T-cell (primary cell): ENCODE measurements around the gene NFKBIE. TPM values are rescaled to one million over a fixed set of nuclear protein-coding genes. Genes with fewer than 3 reads are reported as not detected.

ENCODE experiments used
- ATAC-seq, 4 experiments: fragments of 200-7000 bp in 3 of 4; fragments of 150-1000 bp in 1 of 4; cut with Tn5 transposase; replicated peaks in 1 of 4; 1 replicate in 3 of 4; 2 replicates in 1 of 4; pipeline ENCODE4 v1.10.0; 2021; ENCODE audit warnings: moderate library complexity in 3 of 4, mild to moderate bottlenecking in 2 of 4, moderate number of reproducible peaks in 1 of 4
- CTCF ChIA-PET, 2 donors: fragments of 300-600 bp; sonication (Branson Sonifier 250); formaldehyde crosslinking; loops; one replicate each; lab custom pipeline; 2022; ENCODE audit warnings: antibody characterized with exemption in 2 of 2; lab: Charles Lee
- POLR2A ChIA-PET, 2 donors: fragments of 300-600 bp; sonication (Branson Sonifier 250); formaldehyde crosslinking; loops; one replicate each; lab custom pipeline; 2022; ENCODE audit warnings: antibody characterized with exemption in 2 of 2; lab: Charles Lee
- DNase-seq, 35 experiments: peaks; one replicate each; pipeline versions ENCODE4 v3.0.0 to v3.0.0-alpha.2; 2013 to 2023
- H3K27ac ChIP-seq: one replicate; pipeline ENCODE4 v1.5.1; 2013; ENCODE audit warnings: low read length
- H3K27me3 ChIP-seq, 2 experiments: replicated peaks in 1 of 2; 1 replicate in 1 of 2; 2 replicates in 1 of 2; pipeline versions ENCODE4 v1.6.1 to v1.7.0; 2013; ENCODE audit warnings: low read length in 1 of 2, mixed read lengths in 1 of 2; ENCODE audit not compliant: control insufficient read depth in 2 of 2, insufficient read depth in 2 of 2; ENCODE audit errors: extremely low read depth in 1 of 2
- H3K36me3 ChIP-seq, 2 donors: 1 replicate in 1 of 2; 2 replicates in 1 of 2; pipeline versions ENCODE4 v1.6.1 to v1.7.0; 2013; ENCODE audit warnings: low read length in 1 of 2; ENCODE audit not compliant: control insufficient read depth in 2 of 2, insufficient read depth in 1 of 2; ENCODE audit errors: extremely low read depth in 1 of 2
- H3K4me1 ChIP-seq, 2 experiments: 1 replicate in 1 of 2; 2 replicates in 1 of 2; pipeline versions ENCODE4 v1.6.1 to v1.7.0; 2013; ENCODE audit warnings: low read length in 2 of 2, mixed read lengths in 1 of 2; ENCODE audit not compliant: insufficient read depth in 2 of 2, control insufficient read depth in 1 of 2; ENCODE audit errors: extremely low read depth in 1 of 2
- H3K4me3 ChIP-seq, 2 donors: 1 replicate in 1 of 2; 2 replicates in 1 of 2; pipeline versions ENCODE4 v1.5.1 to v1.7.0; 2013; ENCODE audit warnings: mild to moderate bottlenecking in 2 of 2, low read length in 1 of 2, moderate library complexity in 1 of 2; ENCODE audit not compliant: control insufficient read depth in 1 of 2; ENCODE audit errors: extremely low read depth in 1 of 2
- H3K9me3 ChIP-seq: 2 replicates; pipeline ENCODE4 v1.7.0; 2013
- H3K27ac Mint-ChIP-seq, 2 donors: one replicate each; pipeline ENCODE4 v1.8.0; 2020 to 2021; ENCODE audit warnings: mild to moderate bottlenecking in 2 of 2, mixed read lengths in 2 of 2
- H3K27me3 Mint-ChIP-seq, 2 donors: one replicate each; pipeline ENCODE4 v1.8.0; 2021 to 2022; ENCODE audit warnings: mixed read lengths in 2 of 2
- H3K36me3 Mint-ChIP-seq: one replicate; pipeline ENCODE4 v1.8.0; 2021; ENCODE audit warnings: mixed read lengths
- H3K4me1 Mint-ChIP-seq, 3 donors: one replicate each; pipeline ENCODE4 v1.8.0; 2020 to 2022; ENCODE audit warnings: mixed read lengths in 3 of 3, mild to moderate bottlenecking in 1 of 3
- H3K4me3 Mint-ChIP-seq, 3 donors: one replicate each; pipeline ENCODE4 v1.8.0; 2020 to 2022; ENCODE audit warnings: mild to moderate bottlenecking in 3 of 3, mixed read lengths in 3 of 3, moderate library complexity in 3 of 3
- H3K9me3 Mint-ChIP-seq, 3 donors: one replicate each; pipeline ENCODE4 v1.8.0; 2020 to 2022; ENCODE audit warnings: mixed read lengths in 3 of 3
- WGBS: methylation state at CpG from one replicate; pipeline ENCODE4 v1.1.5; 2013; ENCODE audit warnings: missing lambda C conversion rate; ENCODE audit not compliant: insufficient coverage; 5-methylcytosine and 5-hydroxymethylcytosine counted together
- total RNA-seq, 35 experiments: library from RNA in 6 of 35; stranded (reverse) in 6 of 35; fragments of 120-200 nt in 1 of 35; gene quantifications; one replicate each; pipeline versions ENCODE4 v1.2.1 to v1.2.4 and lab custom pipeline; 2013 to 2026

The NFKBIE gene
- total RNA-seq, 5 donors from 2014 or later (not counting 1 experiment from before 2014, with no cell fraction given) = 9.9 to 35.0 (median 13.6) TPM

DNA sequence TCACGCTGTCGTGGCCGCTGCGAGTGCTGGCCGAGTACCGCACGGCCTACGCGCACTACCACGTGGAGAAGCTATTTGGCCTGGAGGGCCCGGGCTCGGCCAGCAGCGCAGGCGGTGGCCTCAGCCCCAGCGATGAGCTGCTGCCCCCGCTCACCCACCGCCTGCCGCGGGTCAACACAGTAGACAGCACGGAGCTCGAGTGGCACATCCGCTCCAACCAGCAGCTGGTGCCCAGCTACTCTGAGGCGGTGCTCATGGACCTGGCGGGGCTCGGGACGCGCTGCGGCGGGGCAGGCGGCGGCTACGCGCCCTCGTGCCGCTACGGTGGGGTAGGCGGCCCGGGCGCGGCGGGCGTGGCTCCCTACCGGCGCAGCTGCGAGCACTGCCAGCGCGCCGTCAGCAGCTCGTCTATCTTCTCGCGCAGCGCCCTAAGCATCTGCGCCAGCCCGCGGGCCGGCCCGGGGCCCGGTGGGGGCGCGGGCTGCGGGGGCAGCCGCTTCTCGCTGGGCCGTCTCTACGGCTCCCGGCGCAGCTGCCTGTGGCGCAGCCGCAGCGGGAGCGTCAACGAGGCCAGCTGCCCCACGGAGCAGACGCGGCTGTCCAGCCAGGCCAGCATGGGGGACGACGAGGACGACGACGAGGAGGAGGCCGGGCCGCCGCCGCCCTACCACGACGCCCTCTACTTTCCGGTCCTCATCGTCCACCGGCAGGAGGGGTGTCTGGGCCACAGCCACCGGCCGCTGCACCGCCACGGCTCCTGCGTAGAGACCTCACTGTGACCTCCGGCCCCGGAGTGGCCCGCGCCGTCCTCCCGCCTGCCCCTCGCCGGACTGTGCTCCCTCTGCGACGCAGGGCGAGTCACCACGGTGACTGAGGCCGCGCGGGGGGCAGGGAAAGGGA lies 10.6 kb upstream of the NFKBIE start:
- Mint-ChIP-seq H3K27ac (no peak overlapping the region), H3K27me3 (peaks cover 57 to 69% of the 10 kb centered on the region in 2 donors), H3K36me3 (no peaks in the 10 kb centered on the region), H3K4me3 (peak overlapping the region in 1 of 3 donors; percentile 57), H3K4me1 (peaks cover 0 to 10% (median 7%) of the 10 kb centered on the region in 3 donors), H3K9me3 (no peaks in the 10 kb centered on the region)
- Histone ChIP-seq H3K4me3 (no peak overlapping the region), H3K36me3 (no peaks in the 10 kb centered on the region), H3K27me3 (peaks cover 11 to 92% of the 10 kb centered on the region in 2 experiments), H3K27ac (no peak overlapping the region), H3K9me3 (no peaks in the 10 kb centered on the region), H3K4me1 (peaks cover 0 to 16% of the 10 kb centered on the region in 2 experiments)
- ChIA-PET CTCF (interaction anchor here in 1 of 2 donors (1.9 kb wide), 1 partner anchor 29 kb away, joined by 8 read pairs; no protein-coding TSS in a partner anchor), POLR2A (no interaction called here)
- DNase-seq (peak in 3 of 35 experiments; percentile 35 to 57 (median 42)), ATAC-seq (peak; percentile 65 to 85 (median 69))
- 22% methylated on average over 107 of the region's 109 CpGs for WGBS

DNA sequence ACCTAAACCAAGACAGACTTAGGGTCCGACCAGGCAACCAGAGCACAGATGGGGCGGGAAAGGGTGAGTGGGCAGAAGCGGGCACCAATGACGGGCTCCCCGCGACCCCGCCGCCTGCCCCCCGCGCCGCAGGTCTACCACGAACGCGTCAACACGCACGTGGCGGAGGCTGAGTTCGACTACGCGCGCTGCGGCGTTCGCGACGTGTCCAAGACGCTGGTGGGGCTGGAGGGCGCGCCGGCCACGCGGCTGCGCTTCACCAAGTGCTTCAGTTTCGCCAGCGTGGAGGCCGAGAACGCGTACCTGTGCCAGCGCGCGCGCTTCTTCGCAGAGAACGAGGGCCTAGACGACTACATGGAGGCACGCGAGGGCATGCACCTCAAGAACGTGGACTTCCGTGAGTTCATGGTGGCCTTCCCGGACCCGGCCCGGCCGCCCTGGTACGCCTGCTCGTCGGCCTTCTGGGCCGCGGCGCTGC lies 10.0 kb upstream of the NFKBIE start:
- no peaks in the 10 kb centered on the region for H3K9me3 ChIP-seq
- CTCF ChIA-PET = interaction anchor here in 1 of 2 donors (1.9 kb wide), 1 partner anchor 30 kb away, joined by 8 read pairs; no protein-coding TSS in a partner anchor

GRCh38 chr6:44273617-44274016 lies 8.3 kb upstream of the NFKBIE start:
- Histone ChIP-seq H3K4me3 (no peak overlapping the region), H3K9me3 (no peaks in the 10 kb centered on the region), H3K36me3 (no peaks in the 10 kb centered on the region), H3K27ac (no peak overlapping the region), H3K4me1 (peaks cover 0 to 22% of the 10 kb centered on the region in 2 experiments), H3K27me3 (peaks cover 9 to 88% of the 10 kb centered on the region in 2 experiments)
- Mint-ChIP-seq H3K4me1 (peaks cover 0 to 21% (median 8%) of the 10 kb centered on the region in 3 donors), H3K27ac (no peak overlapping the region), H3K9me3 (no peaks in the 10 kb centered on the region), H3K27me3 (peaks cover 51 to 71% of the 10 kb centered on the region in 2 donors), H3K36me3 (no peaks in the 10 kb centered on the region), H3K4me3 (no peak overlapping the region)
- ChIA-PET POLR2A (interaction anchor here (0.5 to 0.6 kb wide), 2 partner anchors 614 to 634 kb away, joined by 4 to 10 read pairs; no protein-coding TSS in a partner anchor), CTCF (interaction anchor here (0.6 to 1.0 kb wide), 2 partner anchors 71 to 177 kb away, joined by 3 to 7 read pairs; no protein-coding TSS in a partner anchor)
- ATAC-seq (no peak), DNase-seq (no peak)
- no CpG with 5 or more reads among the region's 1 CpG for WGBS

More for the DNA sequence above, 10.0 kb upstream of the NFKBIE start:
- no peaks in the 10 kb centered on the region for H3K36me3 Mint-ChIP-seq
- no peaks in the 10 kb centered on the region for H3K9me3 Mint-ChIP-seq
- peaks cover 0 to 11% (median 8%) of the 10 kb centered on the region in 3 donors for H3K4me1 Mint-ChIP-seq
- Histone ChIP-seq H3K27me3 (peaks cover 11 to 88% of the 10 kb centered on the region in 2 experiments), H3K4me3 (no peak overlapping the region), H3K4me1 (peaks cover 0 to 17% of the 10 kb centered on the region in 2 experiments), H3K27ac (no peak overlapping the region), H3K36me3 (no peaks in the 10 kb centered on the region)
- POLR2A ChIA-PET = no interaction called here
- H3K27me3 Mint-ChIP-seq = peaks cover 55 to 69% of the 10 kb centered on the region in 2 donors
- DNase-seq (no peak), ATAC-seq (no peak)
- WGBS = 84% methylated on average over 56 of the region's 59 CpGs
- peak overlapping the region in 1 of 3 donors; percentile 28 for H3K4me3 Mint-ChIP-seq
- H3K27ac Mint-ChIP-seq = no peak overlapping the region

DNA sequence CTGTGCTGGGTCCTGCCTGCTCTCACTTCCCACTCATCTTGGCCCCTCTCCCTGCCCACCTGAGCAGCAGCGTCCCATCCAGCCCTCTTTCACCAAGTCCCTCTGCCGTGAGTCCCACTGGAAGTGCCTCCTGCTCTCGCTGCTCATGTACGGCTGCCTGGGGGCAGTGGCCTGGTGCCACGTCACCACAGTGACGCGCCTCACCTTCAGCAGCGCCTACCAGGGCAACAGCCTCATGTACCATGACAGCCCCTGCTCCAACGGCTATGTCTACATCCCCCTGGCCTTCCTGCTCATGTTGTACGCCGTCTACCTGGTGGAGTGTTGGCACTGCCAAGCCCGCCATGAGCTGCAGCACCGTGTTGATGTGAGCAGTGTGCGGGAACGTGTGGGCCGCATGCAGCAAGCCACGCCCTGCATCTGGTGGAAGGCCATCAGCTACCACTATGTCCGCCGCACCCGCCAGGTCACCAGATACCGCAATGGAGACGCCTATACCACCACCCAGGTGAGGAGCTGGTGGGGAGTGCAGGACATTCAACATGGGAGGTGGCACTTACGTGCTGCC lies 7.7 kb upstream of the NFKBIE start:
- DNase-seq (no peak), ATAC-seq (no peak)
- Mint-ChIP-seq H3K9me3 (no peaks in the 10 kb centered on the region), H3K36me3 (no peaks in the 10 kb centered on the region), H3K27me3 (peaks cover 51 to 72% of the 10 kb centered on the region in 2 donors), H3K27ac (no peak overlapping the region), H3K4me1 (peaks cover 0 to 21% (median 8%) of the 10 kb centered on the region in 3 donors), H3K4me3 (peak overlapping the region in 1 of 3 donors; percentile 1)
- Histone ChIP-seq H3K27me3 (peaks cover 9 to 89% of the 10 kb centered on the region in 2 experiments), H3K4me3 (no peak overlapping the region), H3K36me3 (no peaks in the 10 kb centered on the region), H3K27ac (no peak overlapping the region), H3K4me1 (peaks cover 0 to 22% of the 10 kb centered on the region in 2 experiments), H3K9me3 (no peaks in the 10 kb centered on the region)
- ChIA-PET CTCF (interaction anchor here (0.6 to 1.4 kb wide), 2 partner anchors 7 to 178 kb away, joined by 3 to 7 read pairs; no protein-coding TSS in a partner anchor), POLR2A (interaction anchor here (0.5 to 0.6 kb wide), 2 partner anchors 613 to 634 kb away, joined by 4 to 10 read pairs; no protein-coding TSS in a partner anchor)
- WGBS = 89% methylated on average over 16 of the region's 23 CpGs

- Histone ChIP-seq H3K36me3 (no peaks in the 10 kb centered on the region), H3K9me3 (no peaks in the 10 kb centered on the region), H3K27ac (no peak overlapping the region), H3K4me1 (peaks cover 0 to 22% of the 10 kb centered on the region in 2 experiments), H3K4me3 (no peak overlapping the region), H3K27me3 (peaks cover 9 to 85% of the 10 kb centered on the region in 2 experiments)
- ChIA-PET POLR2A (no interaction called here), CTCF (interaction anchor here in 1 of 2 donors (1.4 kb wide), 1 partner anchor 8 kb away, joined by 3 read pairs; no protein-coding TSS in a partner anchor)
- Mint-ChIP-seq H3K4me1 (peaks cover 4 to 27% (median 8%) of the 10 kb centered on the region in 3 donors), H3K27me3 (peaks cover 45 to 67% of the 10 kb centered on the region in 2 donors), H3K9me3 (no peaks in the 10 kb centered on the region), H3K36me3 (no peaks in the 10 kb centered on the region), H3K27ac (no peak overlapping the region), H3K4me3 (peak overlapping the region in 1 of 3 donors; percentile 1)
- ATAC-seq (no peak), DNase-seq (no peak)
- 70% methylated on average over 3 of the region's 3 CpGs for WGBS
Measured at GRCh38 chr6:44272529-44272928, 7.2 kb upstream of the NFKBIE start.
